GM19025 (cell line): ENCODE data around the gene AMOTL1.
"Not testable (repeated sequence)": the region's sequence is repeated elsewhere in the genome, so short reads cannot be mapped to it uniquely, and the experiment has no call there.

Experiments
- ATAC-seq: cut with Tn5 transposase; IDR thresholded peaks from one replicate; pipeline ENCODE4 v1.9.1; 2021; ENCODE audit warnings: mild to moderate bottlenecking, low read depth, moderate library complexity; ENCODE audit not compliant: unreplicated experiment

Gene AMOTL1

DNA sequence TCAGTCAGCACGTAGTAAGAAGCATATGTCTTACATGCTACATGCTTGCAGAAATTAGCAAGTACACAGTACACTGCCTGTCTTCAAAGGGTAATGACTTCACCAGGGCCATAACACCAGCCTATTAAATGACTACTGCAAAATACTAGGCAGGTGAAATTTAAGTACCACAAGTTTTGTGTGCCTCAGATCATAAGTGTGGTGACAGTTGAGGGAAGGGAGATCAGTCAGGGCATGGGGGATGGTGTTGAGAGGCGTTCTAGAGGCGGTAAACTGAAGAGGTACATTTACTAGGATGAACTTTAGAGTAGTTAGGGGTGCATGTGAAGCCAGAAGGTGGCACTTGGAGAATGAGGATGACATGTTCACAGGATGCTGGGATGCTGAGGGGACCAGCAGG, 22.0 kb downstream of the AMOTL1 start:
- ATAC-seq: no peak

DNA sequence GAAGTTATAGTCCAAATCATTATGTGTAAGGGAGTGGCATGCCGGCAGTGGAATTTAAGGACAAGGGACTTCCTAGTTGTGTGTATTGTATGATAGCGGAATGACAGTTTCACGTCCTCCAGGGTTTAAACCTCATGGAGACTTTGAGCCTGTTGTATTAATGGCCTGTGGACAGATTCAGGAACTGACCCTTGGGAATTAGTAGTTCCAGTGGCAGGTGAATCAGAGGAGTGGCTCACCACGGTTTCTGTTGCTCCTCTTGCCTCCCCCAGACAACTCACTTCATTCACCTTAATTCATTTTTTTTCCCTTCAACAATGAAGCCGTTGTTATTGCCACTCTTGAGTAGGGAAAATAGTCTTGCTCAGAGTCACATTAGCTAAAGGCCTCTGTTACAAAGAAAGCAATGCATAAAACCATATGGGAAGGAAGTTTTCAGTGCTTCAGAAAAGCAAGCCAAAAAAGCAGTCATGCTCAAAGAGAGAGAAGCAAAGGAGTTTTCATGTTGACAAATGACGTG, 22.6 kb downstream of the AMOTL1 start:
- no peak for ATAC-seq

DNA sequence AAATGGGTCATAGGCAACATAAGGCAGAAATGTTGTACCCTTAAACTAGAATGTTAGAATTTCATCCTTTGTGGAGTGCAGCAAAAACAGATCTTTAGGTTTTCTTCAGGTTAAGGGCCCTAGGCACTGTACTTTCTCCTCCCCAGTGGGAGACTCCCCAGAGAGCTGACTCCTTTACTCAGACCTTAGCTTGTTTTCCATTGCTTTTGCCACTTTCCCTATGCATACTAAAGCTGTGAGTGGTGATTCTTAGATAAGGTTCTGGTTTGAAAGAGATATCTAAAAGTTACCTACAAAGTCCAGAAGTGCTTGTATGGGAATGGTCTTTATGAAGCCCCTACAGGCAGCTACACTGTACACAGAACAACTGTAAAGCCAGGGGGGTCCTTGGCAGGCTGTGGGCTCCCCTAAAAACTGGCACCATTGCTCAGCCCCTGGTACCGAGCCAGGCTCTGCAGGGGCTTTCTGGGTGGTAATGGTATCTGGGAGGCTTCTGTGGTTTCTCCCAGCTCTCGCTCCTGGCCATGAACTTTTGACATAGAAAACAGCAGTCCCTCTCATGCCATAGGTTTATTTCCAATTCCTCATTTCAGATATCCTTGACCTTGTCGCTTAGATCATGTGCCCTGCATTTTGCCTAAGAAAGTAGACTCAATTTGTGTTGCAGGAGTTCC, 23.2 kb downstream of the AMOTL1 start:
- ATAC-seq: no peak

DNA sequence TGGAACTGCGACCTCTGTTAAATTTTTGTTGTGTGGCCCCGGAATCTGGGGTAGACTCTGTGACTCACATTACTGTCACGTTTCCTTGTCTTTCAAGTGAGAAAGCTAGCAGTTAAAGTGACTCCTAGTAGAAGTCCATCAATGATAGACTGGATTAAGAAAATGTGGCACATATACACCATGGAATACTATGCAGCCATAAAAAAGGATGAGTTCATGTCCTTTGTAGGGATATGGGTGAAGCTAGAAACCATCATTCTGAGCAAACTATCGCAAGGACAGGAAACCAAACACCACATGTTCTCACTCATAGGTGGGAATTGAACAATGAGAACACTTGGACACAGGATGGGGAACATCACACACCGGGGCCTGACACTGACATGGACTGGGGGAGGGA, 23.8 kb downstream of the AMOTL1 start:
- not testable (repeated sequence) for ATAC-seq

DNA sequence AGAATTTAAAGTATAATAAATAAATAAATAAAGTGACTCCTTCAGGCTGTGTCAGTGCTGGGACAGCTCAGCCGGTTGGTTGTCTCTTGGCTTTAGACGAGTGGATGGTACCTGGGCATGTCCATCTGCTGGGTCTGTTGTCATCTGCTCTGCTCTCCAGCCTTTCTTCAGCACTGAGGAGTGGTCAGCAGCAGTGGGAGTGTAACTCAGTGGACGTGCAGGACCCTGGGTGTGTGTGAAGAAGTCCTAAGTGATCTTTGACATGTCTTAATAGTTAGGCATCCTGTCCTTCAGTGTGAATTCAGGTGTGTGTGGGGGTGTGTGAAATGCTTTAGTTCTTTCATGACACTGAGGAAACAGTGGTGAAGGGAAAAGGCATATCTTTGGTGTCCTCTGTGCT, 24.3 kb downstream of the AMOTL1 start:
- ATAC-seq: no peak

DNA sequence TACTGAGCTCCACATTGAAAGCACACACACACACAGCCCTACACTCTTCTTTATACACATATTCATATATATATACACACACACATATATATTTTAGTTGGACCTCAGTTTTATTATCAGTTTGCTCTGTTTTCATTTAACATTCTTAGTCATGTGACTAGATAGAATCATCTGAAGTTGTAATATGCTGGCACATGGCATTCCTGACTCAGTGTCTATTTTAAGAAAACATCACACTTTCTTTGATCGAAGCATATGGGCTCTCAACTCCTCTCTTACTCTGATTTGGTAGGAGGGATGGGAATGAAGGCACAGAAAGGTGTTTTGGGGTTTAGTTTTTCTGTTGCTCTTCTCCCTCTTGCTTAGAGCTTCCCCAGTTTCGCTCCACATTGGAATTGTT, 24.8 kb downstream of the AMOTL1 start:
- no peak for ATAC-seq

DNA sequence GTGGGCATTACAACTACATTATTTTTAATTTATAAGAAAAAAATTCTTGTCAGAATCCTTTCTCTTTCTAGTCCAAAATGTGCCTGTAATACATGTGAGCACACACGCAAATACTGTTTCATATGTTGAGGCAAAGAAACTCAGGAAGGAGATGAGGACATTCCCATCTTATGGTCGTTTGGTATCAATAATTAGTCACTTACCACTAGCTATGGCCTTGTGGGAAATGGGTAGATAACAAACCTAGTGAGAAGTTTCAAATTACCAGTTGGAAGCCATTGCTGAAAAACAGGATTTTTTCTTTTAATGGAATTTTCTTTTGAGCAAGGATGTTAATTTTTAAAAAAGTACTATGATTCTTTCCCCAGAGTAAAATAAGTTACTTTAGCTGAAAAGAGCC, 25.7 kb downstream of the AMOTL1 start:
- no peak for ATAC-seq

DNA sequence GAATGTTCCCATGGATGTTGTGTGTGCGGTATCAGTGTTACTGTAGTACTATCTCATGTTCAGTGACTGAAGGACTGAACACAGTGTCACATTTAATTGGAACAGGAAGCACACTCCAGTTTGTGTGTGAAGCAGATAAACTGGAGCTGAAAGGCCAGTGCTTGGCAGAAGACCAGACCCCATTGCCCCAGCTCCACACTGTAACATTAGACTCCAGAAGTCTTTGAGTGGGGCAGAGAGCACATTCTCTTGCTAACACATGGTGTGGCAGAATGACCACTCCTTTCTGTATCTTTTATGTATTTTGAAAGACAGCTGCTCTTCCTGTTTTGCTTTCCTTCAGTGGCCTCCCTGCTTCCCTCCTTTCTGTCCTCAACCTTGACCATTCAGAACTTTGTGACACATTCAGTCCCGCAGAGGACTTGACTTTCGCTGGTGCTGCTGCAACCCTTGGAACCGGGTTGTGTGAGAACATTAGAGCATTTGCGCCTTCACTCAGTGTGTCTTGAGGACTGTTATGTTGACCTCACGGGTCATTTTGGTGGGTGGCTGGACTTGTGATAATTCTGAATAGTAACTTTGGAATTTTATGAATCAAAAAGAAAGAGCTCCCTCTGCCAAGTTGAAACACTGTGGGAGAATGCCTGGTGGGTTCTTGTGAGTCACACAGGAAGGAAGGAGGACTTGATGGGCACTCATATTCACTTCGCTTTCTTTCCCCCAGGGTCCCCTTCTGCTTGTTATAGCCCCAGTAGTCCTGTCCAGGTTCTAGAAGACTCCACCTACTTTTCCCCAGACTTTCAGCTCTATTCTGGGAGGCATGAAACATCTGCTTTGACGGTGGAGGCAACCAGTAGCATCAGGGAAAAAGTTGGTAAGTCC, 26.4 kb downstream of the AMOTL1 start:
- no peak for ATAC-seq

DNA sequence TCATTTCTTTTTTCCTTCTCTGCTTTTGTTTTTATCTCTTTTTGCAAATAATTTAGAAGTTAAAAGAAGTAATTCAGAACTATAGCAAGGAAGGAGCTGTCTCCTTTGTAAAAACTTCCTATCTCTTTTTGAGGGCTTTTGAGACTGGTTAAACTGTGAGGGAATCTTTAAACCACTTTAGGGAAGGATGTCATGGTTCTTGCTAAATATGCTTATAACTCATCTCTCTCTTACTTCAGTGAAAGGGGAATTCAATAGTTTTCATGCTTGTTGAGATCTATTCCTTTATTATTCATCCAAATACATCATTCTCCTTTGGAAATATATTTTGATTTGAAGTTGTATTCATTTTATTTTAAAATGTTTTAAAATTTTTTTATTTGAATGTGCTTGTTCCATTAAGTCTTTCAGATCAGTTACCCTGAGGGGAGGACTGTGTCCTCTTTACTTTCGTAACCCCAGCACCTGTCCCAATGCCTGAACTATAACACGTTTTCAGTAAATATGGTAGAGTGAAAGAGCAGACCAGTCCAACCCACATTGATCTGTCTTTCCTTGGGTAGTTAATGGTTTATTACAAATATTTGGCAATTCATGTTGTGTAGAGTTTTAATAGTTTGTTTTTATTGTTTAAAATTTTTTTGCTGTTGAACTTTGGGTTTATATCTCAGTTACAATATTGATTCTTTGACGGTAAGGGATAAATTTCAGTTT, 27.5 kb downstream of the AMOTL1 start:
- no peak for ATAC-seq

DNA sequence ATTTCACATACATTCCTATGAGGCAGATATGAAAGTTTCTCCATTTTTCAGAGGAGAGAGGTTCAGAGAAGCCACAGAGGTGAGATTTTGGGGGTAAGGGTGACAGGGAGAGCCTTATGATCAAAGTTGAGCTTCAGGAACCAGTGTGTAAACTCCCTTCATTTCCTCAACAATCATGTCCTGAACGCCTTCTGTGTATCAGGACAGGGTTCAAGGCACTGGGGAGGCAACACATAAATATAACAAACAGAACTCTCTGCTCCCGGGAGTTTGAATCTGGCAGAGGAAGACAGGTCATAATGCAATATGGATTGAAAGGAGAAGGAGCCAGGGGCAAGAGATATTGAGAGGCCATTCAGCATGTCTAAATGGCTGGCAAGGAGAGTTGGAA, 28.0 kb downstream of the AMOTL1 start:
- no peak for ATAC-seq

DNA sequence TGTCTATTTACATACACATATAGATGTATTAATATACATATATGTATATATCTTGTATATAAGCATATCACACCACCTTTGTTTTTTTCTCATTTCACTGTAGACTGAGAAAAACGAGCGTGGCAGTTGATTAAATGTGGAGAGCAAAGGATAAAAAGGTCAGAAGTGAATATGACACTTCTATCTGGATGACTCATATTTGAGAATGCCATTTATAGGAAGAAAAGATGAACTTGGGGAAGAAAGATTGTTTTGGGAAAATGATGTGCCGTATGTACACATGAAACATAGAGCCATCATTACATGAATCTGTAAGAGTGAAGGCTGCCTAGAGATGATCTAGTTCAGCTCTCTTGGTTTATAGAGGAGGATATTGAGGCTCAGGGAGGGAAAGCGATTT, 28.7 kb downstream of the AMOTL1 start:
- no peak for ATAC-seq

DNA sequence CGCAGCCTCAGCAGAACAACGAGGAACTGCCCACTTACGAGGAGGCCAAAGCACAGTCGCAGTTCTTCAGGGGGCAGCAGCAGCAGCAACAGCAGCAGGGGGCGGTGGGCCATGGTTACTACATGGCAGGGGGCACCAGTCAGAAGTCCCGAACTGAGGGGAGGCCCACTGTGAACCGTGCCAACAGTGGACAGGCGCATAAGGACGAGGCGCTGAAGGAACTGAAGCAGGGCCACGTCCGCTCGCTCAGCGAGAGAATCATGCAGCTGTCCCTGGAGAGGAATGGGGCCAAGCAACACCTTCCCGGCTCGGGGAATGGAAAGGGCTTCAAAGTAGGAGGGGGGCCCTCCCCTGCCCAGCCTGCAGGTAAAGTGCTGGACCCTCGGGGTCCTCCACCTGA, 31.6 kb downstream of the AMOTL1 start:
- ATAC-seq: no peak

DNA sequence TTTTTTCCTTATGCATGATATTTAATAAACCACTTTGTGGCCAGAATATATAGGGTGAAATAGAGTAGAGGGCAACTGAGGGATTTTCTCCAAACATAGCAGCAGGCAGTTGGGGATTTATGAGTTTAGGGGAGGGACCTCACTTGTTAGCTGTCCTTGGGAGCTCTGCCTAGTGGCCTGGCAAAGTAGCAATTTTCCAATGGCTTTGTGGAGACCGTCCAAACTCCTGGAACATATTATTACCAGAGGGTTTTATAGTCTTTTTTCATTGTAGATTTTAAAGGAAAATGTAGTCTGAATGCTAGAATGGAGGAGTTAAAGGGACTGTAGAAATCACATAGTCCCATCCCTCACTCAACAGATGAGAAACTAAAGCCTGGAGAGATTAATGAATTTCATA, 32.3 kb downstream of the AMOTL1 start:
- ATAC-seq: no peak

DNA sequence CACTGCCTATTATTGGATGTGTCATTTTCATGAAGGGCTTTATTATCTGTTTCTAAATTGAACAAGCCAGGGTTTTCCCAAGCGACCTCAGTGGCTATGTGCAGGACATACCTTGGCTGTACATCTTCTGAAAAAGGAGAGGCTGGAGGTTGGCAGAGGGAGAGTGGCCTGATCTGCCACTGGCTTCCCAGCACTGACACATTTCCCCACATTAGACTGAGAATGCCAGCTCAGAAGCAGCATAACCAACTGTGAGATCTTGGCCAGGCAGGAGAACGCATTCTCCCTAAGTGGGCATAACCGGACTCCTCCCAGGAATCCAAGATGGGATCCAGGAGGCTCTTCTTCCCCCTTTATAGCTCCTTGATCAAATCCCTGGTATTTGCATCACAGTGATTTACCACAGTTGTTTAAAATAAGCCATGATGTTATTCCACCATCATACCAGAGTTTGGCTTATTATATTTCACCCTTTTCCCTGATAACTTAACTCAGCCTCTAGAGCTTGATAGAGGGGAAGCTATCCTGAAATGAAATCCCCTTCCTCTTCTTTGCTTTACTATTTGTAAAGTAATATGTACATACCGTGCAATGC, 33.8 kb downstream of the AMOTL1 start:
- ATAC-seq: no peak

DNA sequence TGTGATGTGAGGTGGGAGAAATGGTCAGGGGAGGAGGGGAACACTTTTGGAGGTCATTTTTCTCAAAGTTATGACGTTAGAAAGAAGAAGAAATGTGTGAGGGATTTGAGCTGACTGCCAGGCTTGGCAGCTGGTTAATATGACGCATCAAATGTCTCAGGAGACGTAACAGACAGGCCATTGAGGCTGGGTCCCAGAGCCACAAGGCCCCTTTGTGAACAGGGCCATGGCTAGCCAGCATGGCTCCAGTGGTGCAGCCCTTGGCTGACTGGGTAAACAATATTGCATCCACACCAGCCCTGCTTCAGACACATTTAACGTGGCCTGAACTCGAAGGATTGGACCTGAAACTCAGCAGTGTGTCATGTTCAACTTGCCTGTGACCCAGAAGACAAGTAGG, 34.3 kb downstream of the AMOTL1 start:
- ATAC-seq: no peak

DNA sequence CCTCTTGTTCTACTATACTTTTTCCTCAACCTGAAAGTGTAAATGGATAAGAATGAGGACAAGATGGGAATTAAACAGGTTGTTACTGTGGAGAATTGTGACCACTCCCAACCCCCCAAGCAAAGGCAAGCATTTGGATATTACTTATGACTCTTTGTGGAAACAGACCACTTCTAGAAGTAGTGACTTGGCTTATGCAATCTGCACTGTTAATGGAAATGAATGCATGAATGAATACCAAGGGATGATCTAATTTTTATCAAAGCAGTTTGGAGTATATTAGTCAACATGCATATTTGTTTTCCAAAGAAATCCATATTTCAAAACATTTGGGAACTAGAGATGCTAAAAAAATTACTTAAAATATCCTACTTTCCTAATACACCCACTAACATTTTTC, 35.3 kb downstream of the AMOTL1 start:
- no peak for ATAC-seq

DNA sequence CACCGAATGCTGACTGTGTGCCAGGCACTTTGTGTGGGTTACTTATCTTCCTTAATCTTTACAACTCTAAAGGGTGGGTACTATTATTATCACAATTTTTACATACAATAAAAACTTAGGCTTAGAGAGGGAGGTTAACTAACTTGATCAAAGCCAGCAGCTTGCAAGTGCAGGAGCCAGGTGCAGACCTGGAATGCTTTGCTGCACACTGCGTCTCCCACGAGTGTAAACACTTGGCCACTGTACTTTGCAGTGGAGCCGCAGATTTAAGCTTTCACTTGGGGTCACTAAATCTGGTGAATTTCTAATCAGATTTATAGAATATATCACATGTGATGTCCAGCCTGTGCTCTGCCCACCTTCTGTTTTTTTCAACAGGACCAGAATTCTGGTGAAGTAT, 36.7 kb downstream of the AMOTL1 start:
- no peak for ATAC-seq

DNA sequence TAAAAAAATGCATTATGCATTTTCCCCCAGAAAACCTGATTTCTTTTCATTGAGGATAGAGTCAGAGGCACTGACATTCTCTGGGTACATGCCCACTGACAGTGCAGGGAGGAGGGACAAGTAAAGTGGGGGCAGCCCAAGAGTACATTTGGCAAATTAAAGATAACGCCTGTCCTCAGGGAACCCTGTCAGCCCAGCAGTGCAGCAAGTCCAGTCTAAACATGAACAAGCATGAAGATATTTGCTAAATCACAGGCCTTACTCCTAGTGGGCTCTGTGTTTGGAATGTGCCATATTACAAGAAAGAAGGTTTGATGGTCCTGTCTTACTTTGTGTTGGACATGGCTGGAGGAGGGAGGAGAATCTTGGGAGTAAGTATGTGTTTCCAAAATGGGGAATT, 37.9 kb downstream of the AMOTL1 start:
- no peak for ATAC-seq

DNA sequence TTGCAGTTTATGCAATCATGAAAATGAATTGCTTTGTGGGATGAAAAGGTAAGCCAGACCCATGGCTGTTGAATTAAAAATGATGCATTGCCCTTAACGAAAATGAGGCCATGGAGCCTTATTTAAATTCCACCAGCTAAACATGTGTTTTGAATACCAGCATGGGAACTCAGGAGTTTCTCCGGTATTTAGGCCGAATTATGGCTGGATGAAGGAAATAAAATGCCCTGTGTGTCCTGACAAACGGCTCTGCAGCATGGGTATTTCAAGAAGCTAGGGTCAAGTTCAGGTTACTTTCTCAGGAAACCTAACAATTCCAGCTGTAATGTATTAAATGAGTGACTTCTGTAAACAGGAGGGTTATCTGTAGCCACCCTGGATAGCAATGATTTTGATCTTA, 38.3 kb downstream of the AMOTL1 start:
- no peak for ATAC-seq

DNA sequence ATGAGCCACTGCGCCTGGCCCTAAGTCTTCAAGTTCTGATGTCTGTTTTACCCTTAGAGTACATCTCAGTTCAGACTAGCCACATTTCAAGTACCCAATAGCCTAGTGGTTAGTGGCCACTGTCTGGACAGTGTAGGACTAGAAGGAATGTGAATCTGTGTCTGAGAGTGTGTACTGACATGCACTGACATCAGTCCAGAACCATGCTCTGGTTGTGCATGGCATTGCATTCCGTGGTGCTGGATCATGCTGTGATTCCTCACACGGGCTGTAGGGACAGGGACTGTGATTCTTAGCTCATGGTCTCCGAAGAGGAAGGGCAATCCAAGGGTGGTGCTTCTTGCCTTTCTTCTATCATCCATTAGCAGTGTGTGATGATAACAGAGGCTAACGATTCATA, 41.1 kb downstream of the AMOTL1 start:
- ATAC-seq: no peak
